HepG2 (cell line): ENCODE data around the gene IL27RA. TPM values are rescaled to one million over a fixed set of nuclear protein-coding genes. Genes with fewer than 3 reads are reported as not detected.

Experiments
- ASH2L ChIP-seq: fragments of 300-600, 200-600 bp; sonication (generic); IDR thresholded peaks from 2 replicates; pipeline ENCODE4 v1.7.0; 2017; ENCODE audit warnings: low read depth, mild to moderate bottlenecking, moderate library complexity, mixed read lengths, low read length; ENCODE audit not compliant: insufficient read length
- CHCHD3 ChIP-seq: sonication (generic); formaldehyde crosslinking; IDR thresholded peaks from 2 replicates; pipeline ENCODE4 v1.8.0; 2022; ENCODE audit warnings: mild to moderate bottlenecking, missing genetic modification reagents, moderate library complexity
- KDM5B ChIP-seq: sonication (generic); formaldehyde crosslinking; IDR thresholded peaks from 2 replicates; pipeline ENCODE4 v1.4.0; 2020; ENCODE audit warnings: missing genetic modification reagents, mild to moderate bottlenecking, borderline replicate concordance
- MED1 ChIP-seq: sonication (generic); formaldehyde crosslinking; IDR thresholded peaks from 2 replicates; pipeline ENCODE4 v1.4.0; 2020; ENCODE audit warnings: missing genetic modification reagents
- PAF1 ChIP-seq: IDR thresholded peaks from 2 replicates; pipeline ENCODE4 v1.6.1; 2016; ENCODE audit warnings: missing genetic modification reagents, missing compliant biosample characterization
- SNAI1 ChIP-seq: sonication (generic); formaldehyde crosslinking; IDR thresholded peaks from 2 replicates; pipeline ENCODE4 v1.5.0; 2020; ENCODE audit warnings: mild to moderate bottlenecking, missing genetic modification reagents, borderline replicate concordance
- SOX13 ChIP-seq, 3 experiments: fragments of 450-650 bp in 1 of 3; sonication (generic) in 1 of 3; formaldehyde crosslinking in 1 of 3; IDR thresholded peaks in 2 of 3; conservative IDR thresholded peaks in 1 of 3; 2 replicates each; pipeline versions ENCODE4 v1.5.0 to v1.6.1; 2016 to 2020; ENCODE audit warnings: antibody characterized with exemption in 1 of 3, mild to moderate bottlenecking in 1 of 3, missing compliant biosample characterization in 1 of 3, missing genetic modification reagents in 1 of 3, moderate library complexity in 1 of 3
- SRSF1 ChIP-seq: fragments of 200-400 bp; formaldehyde crosslinking; optimal IDR thresholded peaks from 2 replicates; pipeline ENCODE3; 2017; ENCODE audit warnings: mild to moderate bottlenecking, low read depth, low read length, moderate library complexity
- TAF1 ChIP-seq: sonication (generic); formaldehyde crosslinking; IDR thresholded peaks from 2 replicates; pipeline ENCODE4 v1.4.0; 2020; ENCODE audit warnings: missing genetic modification reagents
- ZFP90 ChIP-seq: sonication (generic); formaldehyde crosslinking; IDR thresholded peaks from 2 replicates; pipeline ENCODE4 v1.8.0; 2022; ENCODE audit warnings: missing genetic modification reagents, mild to moderate bottlenecking, inconsistent platforms, borderline replicate concordance
- ZFY ChIP-seq: sonication (generic); formaldehyde crosslinking; IDR thresholded peaks from 2 replicates; pipeline ENCODE4 v1.4.0; 2020; ENCODE audit warnings: missing genetic modification reagents
- ZNF180 ChIP-seq: sonication (generic); formaldehyde crosslinking; IDR thresholded peaks from 2 replicates; pipeline ENCODE4 v1.4.0; 2020; ENCODE audit warnings: low read depth, missing genetic modification reagents, borderline replicate concordance
- ZNF431 ChIP-seq: sonication (generic); formaldehyde crosslinking; IDR thresholded peaks from 2 replicates; pipeline ENCODE4 v1.9.0; 2022; ENCODE audit warnings: missing genetic modification reagents, low read depth, mild to moderate bottlenecking, borderline replicate concordance
- ZNF670 ChIP-seq: sonication (generic); formaldehyde crosslinking; IDR thresholded peaks from 2 replicates; pipeline ENCODE4 v1.8.0; 2022; ENCODE audit warnings: mild to moderate bottlenecking, missing genetic modification reagents, borderline replicate concordance
- ZNF777 ChIP-seq: sonication (generic); formaldehyde crosslinking; IDR thresholded peaks from 2 replicates; pipeline ENCODE4 v1.4.0; 2020; ENCODE audit warnings: missing genetic modification reagents
- ZNF879 ChIP-seq: sonication (generic); formaldehyde crosslinking; IDR thresholded peaks from 2 replicates; pipeline ENCODE4 v1.8.1; 2023; ENCODE audit warnings: missing genetic modification reagents
- ZSCAN31 ChIP-seq: sonication (generic); formaldehyde crosslinking; IDR thresholded peaks from 2 replicates; pipeline ENCODE4 v1.5.0; 2020; ENCODE audit warnings: low read depth, mild to moderate bottlenecking, missing genetic modification reagents
- polyA plus RNA-seq, 8 experiments: library from polyadenylated mRNA; depleted of rRNA in 3 of 8; stranded (reverse) in 7 of 8; unstranded in 1 of 8; fragments of >200 nt; fragmentation: Illumina TruSeq in 4 of 8; extraction: Trizol in 4 of 8; gene quantifications; 2 replicates each; pipeline versions ENCODE4 v1.2.1 to v1.2.3, GENCODE V29; 2011 to 2016; ENCODE audit warnings: low read depth in 4 of 8, missing spikeins in 1 of 8, mixed read lengths in 1 of 8; ENCODE audit not compliant: insufficient read depth in 1 of 8
- total RNA-seq, 5 experiments: library from RNA; depleted of rRNA; stranded (reverse); fragments of >200 nt; fragmentation: Illumina TruSeq; extraction: Trizol; gene quantifications; 2 replicates each; pipeline ENCODE4 v1.2.3, GENCODE V29; 2016; ENCODE audit warnings: low read depth in 1 of 5
- TF ChIP-seq, protein P1 (sequence below): sonication (generic); formaldehyde crosslinking; IDR thresholded peaks from 2 replicates; pipeline ENCODE4 v1.8.1; 2022; ENCODE audit warnings: low read depth, mild to moderate bottlenecking, missing genetic modification reagents
- TF ChIP-seq, protein P2 (sequence below): sonication (generic); formaldehyde crosslinking; IDR thresholded peaks from 2 replicates; pipeline ENCODE4 v1.5.1; 2020; ENCODE audit warnings: mild to moderate bottlenecking, missing genetic modification reagents, moderate library complexity
- TF ChIP-seq, protein P3 (sequence below): IDR thresholded peaks from 2 replicates; pipeline ENCODE4 v1.6.1; 2016; ENCODE audit warnings: missing compliant biosample characterization, missing genetic modification reagents, borderline replicate concordance
- TF ChIP-seq, protein P4 (sequence below): IDR thresholded peaks from 2 replicates; pipeline ENCODE4 v1.6.1; 2018; ENCODE audit warnings: missing genetic modification reagents, mild to moderate bottlenecking, missing compliant biosample characterization

The IL27RA gene
- total and polyA plus RNA-seq, 2 of the 13 experiments (the other 11 are each of a cell fraction or from before 2014, with no cell fraction given), result 3.5 to 8.1 TPM

- TF ChIP-seq, protein P1, sequence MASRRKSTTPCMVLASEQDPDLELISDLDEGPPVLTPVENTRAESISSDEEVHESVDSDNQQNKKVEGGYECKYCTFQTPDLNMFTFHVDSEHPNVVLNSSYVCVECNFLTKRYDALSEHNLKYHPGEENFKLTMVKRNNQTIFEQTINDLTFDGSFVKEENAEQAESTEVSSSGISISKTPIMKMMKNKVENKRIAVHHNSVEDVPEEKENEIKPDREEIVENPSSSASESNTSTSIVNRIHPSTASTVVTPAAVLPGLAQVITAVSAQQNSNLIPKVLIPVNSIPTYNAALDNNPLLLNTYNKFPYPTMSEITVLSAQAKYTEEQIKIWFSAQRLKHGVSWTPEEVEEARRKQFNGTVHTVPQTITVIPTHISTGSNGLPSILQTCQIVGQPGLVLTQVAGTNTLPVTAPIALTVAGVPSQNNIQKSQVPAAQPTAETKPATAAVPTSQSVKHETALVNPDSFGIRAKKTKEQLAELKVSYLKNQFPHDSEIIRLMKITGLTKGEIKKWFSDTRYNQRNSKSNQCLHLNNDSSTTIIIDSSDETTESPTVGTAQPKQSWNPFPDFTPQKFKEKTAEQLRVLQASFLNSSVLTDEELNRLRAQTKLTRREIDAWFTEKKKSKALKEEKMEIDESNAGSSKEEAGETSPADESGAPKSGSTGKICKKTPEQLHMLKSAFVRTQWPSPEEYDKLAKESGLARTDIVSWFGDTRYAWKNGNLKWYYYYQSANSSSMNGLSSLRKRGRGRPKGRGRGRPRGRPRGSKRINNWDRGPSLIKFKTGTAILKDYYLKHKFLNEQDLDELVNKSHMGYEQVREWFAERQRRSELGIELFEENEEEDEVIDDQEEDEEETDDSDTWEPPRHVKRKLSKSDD (CRISPR knock-in tag), result 0 out of 2 replicates have a peak, but pooled peaks have one; percentile 25
- TF ChIP-seq PAF1, result no peak
- no peak for TF ChIP-seq ZNF431 (CRISPR knock-in tag)
- peak; percentile 54; the same call in 1 of the 2 replicates for TF ChIP-seq ZNF777 (CRISPR knock-in tag)
- TF ChIP-seq ZSCAN31 (CRISPR knock-in tag), result no peak
- TF ChIP-seq ASH2L, result peak; percentile 19
- no peak for TF ChIP-seq ZNF879
- peak; percentile 57; the same call in 1 of the 2 replicates for TF ChIP-seq KDM5B
- no peak for TF ChIP-seq CHCHD3 (CRISPR knock-in tag)
- peak; percentile 66 for TF ChIP-seq SRSF1
- TF ChIP-seq ZNF180 (CRISPR knock-in tag), result no peak
- peak; percentile 28; the same call in 1 of the 2 replicates for TF ChIP-seq ZFY (CRISPR knock-in tag)
- peak; percentile 8; the same call in 1 of the 2 replicates for TF ChIP-seq TAF1 (CRISPR knock-in tag)
- TF ChIP-seq, protein P2, sequence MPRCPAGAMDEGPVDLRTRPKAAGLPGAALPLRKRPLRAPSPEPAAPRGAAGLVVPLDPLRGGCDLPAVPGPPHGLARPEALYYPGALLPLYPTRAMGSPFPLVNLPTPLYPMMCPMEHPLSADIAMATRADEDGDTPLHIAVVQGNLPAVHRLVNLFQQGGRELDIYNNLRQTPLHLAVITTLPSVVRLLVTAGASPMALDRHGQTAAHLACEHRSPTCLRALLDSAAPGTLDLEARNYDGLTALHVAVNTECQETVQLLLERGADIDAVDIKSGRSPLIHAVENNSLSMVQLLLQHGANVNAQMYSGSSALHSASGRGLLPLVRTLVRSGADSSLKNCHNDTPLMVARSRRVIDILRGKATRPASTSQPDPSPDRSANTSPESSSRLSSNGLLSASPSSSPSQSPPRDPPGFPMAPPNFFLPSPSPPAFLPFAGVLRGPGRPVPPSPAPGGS (CRISPR knock-in tag), result 0 out of 2 replicates have a peak, but pooled peaks have one; percentile 68
- TF ChIP-seq MED1 (CRISPR knock-in tag), result 0 out of 2 replicates have a peak, but pooled peaks have one; percentile 7
- TF ChIP-seq ZFP90 (CRISPR knock-in tag), result no peak
- TF ChIP-seq SOX13 (IDR thresholded peaks at IDR 0.05), result no peak
- TF ChIP-seq SOX13 (CRISPR knock-in tag; conservative IDR thresholded peaks at IDR 0.05 in 1 of 2, IDR thresholded peaks at IDR 0.05 in 1 of 2), result 0 out of 4 replicates have a peak, but pooled peaks of 1 of the 2 experiments have one; percentile 4
- TF ChIP-seq, protein P3, sequence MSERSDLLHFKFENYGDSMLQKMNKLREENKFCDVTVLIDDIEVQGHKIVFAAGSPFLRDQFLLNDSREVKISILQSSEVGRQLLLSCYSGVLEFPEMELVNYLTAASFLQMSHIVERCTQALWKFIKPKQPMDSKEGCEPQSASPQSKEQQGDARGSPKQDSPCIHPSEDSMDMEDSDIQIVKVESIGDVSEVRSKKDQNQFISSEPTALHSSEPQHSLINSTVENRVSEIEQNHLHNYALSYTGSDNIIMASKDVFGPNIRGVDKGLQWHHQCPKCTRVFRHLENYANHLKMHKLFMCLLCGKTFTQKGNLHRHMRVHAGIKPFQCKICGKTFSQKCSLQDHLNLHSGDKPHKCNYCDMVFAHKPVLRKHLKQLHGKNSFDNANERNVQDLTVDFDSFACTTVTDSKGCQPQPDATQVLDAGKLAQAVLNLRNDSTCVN (CRISPR knock-in tag), result 0 out of 2 replicates have a peak, but pooled peaks have one; percentile 16
- 0 out of 2 replicates have a peak, but pooled peaks have one; percentile 54 for TF ChIP-seq SNAI1 (CRISPR knock-in tag)
- TF ChIP-seq, protein P4, sequence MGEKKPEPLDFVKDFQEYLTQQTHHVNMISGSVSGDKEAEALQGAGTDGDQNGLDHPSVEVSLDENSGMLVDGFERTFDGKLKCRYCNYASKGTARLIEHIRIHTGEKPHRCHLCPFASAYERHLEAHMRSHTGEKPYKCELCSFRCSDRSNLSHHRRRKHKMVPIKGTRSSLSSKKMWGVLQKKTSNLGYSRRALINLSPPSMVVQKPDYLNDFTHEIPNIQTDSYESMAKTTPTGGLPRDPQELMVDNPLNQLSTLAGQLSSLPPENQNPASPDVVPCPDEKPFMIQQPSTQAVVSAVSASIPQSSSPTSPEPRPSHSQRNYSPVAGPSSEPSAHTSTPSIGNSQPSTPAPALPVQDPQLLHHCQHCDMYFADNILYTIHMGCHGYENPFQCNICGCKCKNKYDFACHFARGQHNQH, result no peak
- TF ChIP-seq ZNF670, result 0 out of 2 replicates have a peak, but pooled peaks have one; percentile 58
Measured at GRCh38 chr19:14073925-14074838, 42.6 kb downstream of the IL27RA start (continued).
